ENCODE measurements around the gene OR8B8.

DNA sequence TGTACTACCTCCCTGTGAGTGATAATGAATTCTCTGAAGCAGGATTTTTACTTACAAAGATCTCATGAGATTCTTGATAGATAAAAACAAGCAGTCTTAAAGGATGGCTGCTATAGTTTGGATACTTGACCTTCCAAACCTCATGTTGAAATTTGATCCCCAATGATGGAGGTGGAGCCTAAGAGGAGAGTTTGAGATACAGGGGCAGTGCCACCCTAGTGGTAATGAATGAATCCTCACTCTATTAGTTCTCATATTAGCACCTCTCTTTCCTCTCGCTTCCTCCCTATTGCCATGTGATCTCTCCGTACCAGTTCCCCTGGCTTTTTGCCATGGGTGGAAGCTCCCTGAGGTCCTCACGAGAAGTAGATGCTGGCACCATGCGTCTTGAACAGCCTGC lies 37.9 kb upstream of the OR8B8 start:
- TF ChIP-seq, protein P1, sequence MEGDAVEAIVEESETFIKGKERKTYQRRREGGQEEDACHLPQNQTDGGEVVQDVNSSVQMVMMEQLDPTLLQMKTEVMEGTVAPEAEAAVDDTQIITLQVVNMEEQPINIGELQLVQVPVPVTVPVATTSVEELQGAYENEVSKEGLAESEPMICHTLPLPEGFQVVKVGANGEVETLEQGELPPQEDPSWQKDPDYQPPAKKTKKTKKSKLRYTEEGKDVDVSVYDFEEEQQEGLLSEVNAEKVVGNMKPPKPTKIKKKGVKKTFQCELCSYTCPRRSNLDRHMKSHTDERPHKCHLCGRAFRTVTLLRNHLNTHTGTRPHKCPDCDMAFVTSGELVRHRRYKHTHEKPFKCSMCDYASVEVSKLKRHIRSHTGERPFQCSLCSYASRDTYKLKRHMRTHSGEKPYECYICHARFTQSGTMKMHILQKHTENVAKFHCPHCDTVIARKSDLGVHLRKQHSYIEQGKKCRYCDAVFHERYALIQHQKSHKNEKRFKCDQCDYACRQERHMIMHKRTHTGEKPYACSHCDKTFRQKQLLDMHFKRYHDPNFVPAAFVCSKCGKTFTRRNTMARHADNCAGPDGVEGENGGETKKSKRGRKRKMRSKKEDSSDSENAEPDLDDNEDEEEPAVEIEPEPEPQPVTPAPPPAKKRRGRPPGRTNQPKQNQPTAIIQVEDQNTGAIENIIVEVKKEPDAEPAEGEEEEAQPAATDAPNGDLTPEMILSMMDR (IDR thresholded peaks at IDR 0.05), result no peak
- TF ChIP-seq POLR2A (IDR thresholded peaks at IDR 0.05), result no peak

All from esophagus squamous epithelium (tissue), 4 donors.